ENCODE data around the gene TTLL4.

TTLL4 gene

GRCh38 chr2:218783688-218784087, 73.1 kb downstream of the TTLL4 start:
- H3K4me3 ChIP-seq (ENCODE audit: low read length): peak overlapping the region; percentile 80
- peaks cover 3% of the 10 kb centered on the region for H3K4me1 ChIP-seq (ENCODE audit: control insufficient read depth, insufficient read depth, low read length)
- H3K9ac ChIP-seq (ENCODE audit: low read length): no peak overlapping the region
- no peak overlapping the region for H3K27ac ChIP-seq (ENCODE audit: low read depth, low read length)
- no peaks in the 10 kb centered on the region for H3K27me3 ChIP-seq (ENCODE audit: control insufficient read depth, insufficient read depth, low read length)
- H3K36me3 ChIP-seq (ENCODE audit: control insufficient read depth, insufficient read depth, low read length): no peaks in the 10 kb centered on the region

- no peaks in the 10 kb centered on the region for H3K36me3 ChIP-seq (ENCODE audit: control insufficient read depth, insufficient read depth, low read length)
- H3K27ac ChIP-seq (ENCODE audit: low read depth, low read length): no peak overlapping the region
- no peaks in the 10 kb centered on the region for H3K27me3 ChIP-seq (ENCODE audit: control insufficient read depth, insufficient read depth, low read length)
- H3K4me1 ChIP-seq (ENCODE audit: control insufficient read depth, insufficient read depth, low read length): peaks cover 3% of the 10 kb centered on the region
- H3K9ac ChIP-seq (ENCODE audit: low read length): no peak overlapping the region
- H3K4me3 ChIP-seq (ENCODE audit: low read length): no peak overlapping the region
Measured at GRCh38 chr2:218785103-218785502, 74.5 kb downstream of the TTLL4 start.

GRCh38 chr2:218786133-218786532, 75.5 kb downstream of the TTLL4 start:
- H3K27me3 ChIP-seq (ENCODE audit: control insufficient read depth, insufficient read depth, low read length): no peaks in the 10 kb centered on the region
- no peak overlapping the region for H3K9ac ChIP-seq (ENCODE audit: low read length)
- H3K4me1 ChIP-seq (ENCODE audit: control insufficient read depth, insufficient read depth, low read length): peaks cover 1% of the 10 kb centered on the region
- no peaks in the 10 kb centered on the region for H3K36me3 ChIP-seq (ENCODE audit: control insufficient read depth, insufficient read depth, low read length)
- H3K27ac ChIP-seq (ENCODE audit: low read depth, low read length): no peak overlapping the region
- H3K4me3 ChIP-seq (ENCODE audit: low read length): no peak overlapping the region

DNA sequence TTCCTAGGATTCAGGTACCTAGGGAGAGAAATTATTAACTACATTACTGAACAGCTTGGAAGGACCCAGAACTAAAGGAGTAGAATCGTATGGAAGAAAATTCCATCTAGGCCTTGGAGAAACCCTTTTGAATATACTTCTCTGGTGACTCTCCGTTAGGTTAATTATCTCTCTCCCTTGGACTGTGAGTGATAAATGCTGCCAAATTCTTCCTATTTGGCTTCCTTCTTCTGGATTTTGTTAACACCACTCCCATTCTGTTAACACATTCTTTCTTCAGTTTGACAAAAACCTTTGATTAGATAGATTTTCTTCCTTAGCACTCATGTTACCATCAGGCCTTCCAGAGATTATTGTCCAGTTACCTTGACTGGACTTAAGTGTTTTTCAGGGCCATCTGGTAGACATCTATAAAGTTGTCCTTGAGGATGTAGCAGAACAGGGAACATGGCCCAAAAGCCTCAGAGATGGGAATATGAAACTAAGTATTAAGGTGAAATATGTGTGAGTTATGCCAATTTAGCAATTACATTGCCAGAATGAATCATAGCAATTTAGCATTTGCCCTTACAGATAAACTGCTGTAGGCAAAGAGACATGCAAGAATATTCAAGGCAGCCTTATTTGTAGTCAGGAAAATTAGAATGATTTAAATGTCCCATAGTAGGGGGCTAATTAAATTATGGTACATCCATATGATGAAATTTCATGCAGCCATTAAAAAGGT, 78.1 kb downstream of the TTLL4 start:
- Histone ChIP-seq H3K27ac (ENCODE audit: low read depth, low read length) (no peak overlapping the region), H3K9ac (ENCODE audit: low read length) (no peak overlapping the region), H3K4me3 (ENCODE audit: low read length) (no peak overlapping the region), H3K4me1 (ENCODE audit: control insufficient read depth, insufficient read depth, low read length) (no peaks in the 10 kb centered on the region), H3K36me3 (ENCODE audit: control insufficient read depth, insufficient read depth, low read length) (no peaks in the 10 kb centered on the region), H3K27me3 (ENCODE audit: control insufficient read depth, insufficient read depth, low read length) (no peaks in the 10 kb centered on the region)

DNA sequence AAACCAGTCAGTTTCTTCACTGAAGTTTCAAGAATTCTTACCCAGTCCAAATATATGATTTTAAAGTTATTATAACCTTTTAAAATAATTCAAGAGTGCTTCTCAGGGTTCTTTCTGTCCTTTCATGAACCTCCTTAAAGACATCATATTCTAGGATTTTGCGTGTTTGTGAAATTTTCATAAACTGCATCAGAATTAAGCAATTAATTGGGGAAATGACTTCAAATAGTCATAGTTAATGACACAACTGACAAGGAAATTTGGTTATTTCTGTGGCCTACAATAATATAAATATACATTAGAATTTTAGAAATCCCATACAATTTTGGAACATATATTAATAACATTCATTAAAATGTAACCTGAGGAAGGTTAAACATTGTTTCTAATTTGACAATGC, 81.8 kb downstream of the TTLL4 start:
- Histone ChIP-seq H3K27me3 (ENCODE audit: control insufficient read depth, insufficient read depth, low read length) (no peaks in the 10 kb centered on the region), H3K27ac (ENCODE audit: low read depth, low read length) (no peak overlapping the region), H3K4me3 (ENCODE audit: low read length) (no peak overlapping the region), H3K4me1 (ENCODE audit: control insufficient read depth, insufficient read depth, low read length) (no peaks in the 10 kb centered on the region), H3K36me3 (ENCODE audit: control insufficient read depth, insufficient read depth, low read length) (no peaks in the 10 kb centered on the region), H3K9ac (ENCODE audit: low read length) (no peak overlapping the region)

GRCh38 chr2:218796691-218797090, 86.1 kb downstream of the TTLL4 start:
- H3K4me1 ChIP-seq (ENCODE audit: control insufficient read depth, insufficient read depth, low read length): no peaks in the 10 kb centered on the region
- no peak overlapping the region for H3K9ac ChIP-seq (ENCODE audit: low read length)
- H3K27ac ChIP-seq (ENCODE audit: low read depth, low read length): no peak overlapping the region
- no peaks in the 10 kb centered on the region for H3K27me3 ChIP-seq (ENCODE audit: control insufficient read depth, insufficient read depth, low read length)
- H3K36me3 ChIP-seq (ENCODE audit: control insufficient read depth, insufficient read depth, low read length): no peaks in the 10 kb centered on the region
- no peak overlapping the region for H3K4me3 ChIP-seq (ENCODE audit: low read length)

- no peak overlapping the region for H3K4me3 ChIP-seq (ENCODE audit: low read length)
- no peak overlapping the region for H3K9ac ChIP-seq (ENCODE audit: low read length)
- H3K36me3 ChIP-seq (ENCODE audit: control insufficient read depth, insufficient read depth, low read length): no peaks in the 10 kb centered on the region
- H3K27ac ChIP-seq (ENCODE audit: low read depth, low read length): no peak overlapping the region
- no peaks in the 10 kb centered on the region for H3K4me1 ChIP-seq (ENCODE audit: control insufficient read depth, insufficient read depth, low read length)
- no peaks in the 10 kb centered on the region for H3K27me3 ChIP-seq (ENCODE audit: control insufficient read depth, insufficient read depth, low read length)
Measured at GRCh38 chr2:218798767-218799504, 88.3 kb downstream of the TTLL4 start.

DNA sequence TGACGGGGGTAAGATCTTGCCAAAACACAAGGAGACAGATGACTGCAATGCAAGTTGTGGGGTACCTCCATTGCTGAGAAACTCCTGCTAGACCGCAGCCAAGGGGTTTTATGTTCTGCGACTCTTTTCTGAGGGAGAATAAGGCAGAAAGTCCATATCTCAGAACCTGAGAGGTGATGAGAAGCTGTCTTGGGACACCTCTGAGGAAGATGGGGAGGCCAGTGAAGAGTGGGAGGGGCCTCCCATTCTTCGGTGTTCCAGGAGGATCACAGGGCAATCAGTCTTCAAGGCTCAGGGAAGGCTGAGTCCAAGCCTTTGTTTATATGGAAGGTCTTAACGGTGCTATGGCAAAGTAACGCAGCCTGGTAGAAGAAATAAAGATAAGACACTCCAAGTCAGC, 89.4 kb downstream of the TTLL4 start:
- no peak overlapping the region for H3K9ac ChIP-seq (ENCODE audit: low read length)
- no peaks in the 10 kb centered on the region for H3K36me3 ChIP-seq (ENCODE audit: control insufficient read depth, insufficient read depth, low read length)
- H3K27me3 ChIP-seq (ENCODE audit: control insufficient read depth, insufficient read depth, low read length): no peaks in the 10 kb centered on the region
- no peak overlapping the region for H3K4me3 ChIP-seq (ENCODE audit: low read length)
- no peaks in the 10 kb centered on the region for H3K4me1 ChIP-seq (ENCODE audit: control insufficient read depth, insufficient read depth, low read length)
- H3K27ac ChIP-seq (ENCODE audit: low read depth, low read length): no peak overlapping the region

DNA sequence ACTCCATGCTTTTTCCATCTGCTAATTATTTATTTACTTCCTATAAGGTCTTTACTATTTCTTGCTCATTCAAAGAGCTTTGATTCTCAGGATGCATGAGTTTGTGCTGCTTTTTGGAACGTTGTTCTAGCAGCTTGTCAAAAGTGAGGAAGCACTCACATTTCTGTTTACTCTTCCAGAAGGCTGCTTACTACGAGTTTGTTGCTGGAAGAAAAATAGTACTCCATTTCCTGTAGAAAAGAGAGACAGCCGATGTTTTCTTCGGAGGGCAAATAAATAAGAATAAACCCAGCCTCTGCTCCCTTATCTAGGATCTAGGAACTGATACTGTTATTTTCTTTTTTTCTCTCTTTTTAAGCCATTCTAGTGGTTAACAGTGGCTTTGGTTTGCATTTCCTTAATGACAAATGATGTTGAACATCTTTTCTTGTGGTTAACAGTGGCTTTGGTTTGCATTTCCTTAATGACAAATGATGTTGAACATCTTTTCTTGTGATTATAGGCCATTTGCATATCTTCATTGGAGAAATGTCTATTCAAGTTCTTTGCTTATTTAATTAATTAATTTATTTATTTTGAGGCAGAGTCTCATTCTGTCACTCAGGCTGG, 91.9 kb downstream of the TTLL4 start:
- no peaks in the 10 kb centered on the region for H3K27me3 ChIP-seq (ENCODE audit: control insufficient read depth, insufficient read depth, low read length)
- no peak overlapping the region for H3K4me3 ChIP-seq (ENCODE audit: low read length)
- H3K4me1 ChIP-seq (ENCODE audit: control insufficient read depth, insufficient read depth, low read length): peaks cover 14% of the 10 kb centered on the region
- no peak overlapping the region for H3K9ac ChIP-seq (ENCODE audit: low read length)
- H3K36me3 ChIP-seq (ENCODE audit: control insufficient read depth, insufficient read depth, low read length): no peaks in the 10 kb centered on the region
- H3K27ac ChIP-seq (ENCODE audit: low read depth, low read length): no peak overlapping the region

GRCh38 chr2:218804817-218805216, 94.2 kb downstream of the TTLL4 start:
- Histone ChIP-seq H3K36me3 (ENCODE audit: control insufficient read depth, insufficient read depth, low read length) (no peaks in the 10 kb centered on the region), H3K9ac (ENCODE audit: low read length) (no peak overlapping the region), H3K4me1 (ENCODE audit: control insufficient read depth, insufficient read depth, low read length) (peaks cover 14% of the 10 kb centered on the region), H3K27me3 (ENCODE audit: control insufficient read depth, insufficient read depth, low read length) (no peaks in the 10 kb centered on the region), H3K27ac (ENCODE audit: low read depth, low read length) (peak overlapping the region; percentile 54), H3K4me3 (ENCODE audit: low read length) (no peak overlapping the region)

All from rectal smooth muscle tissue (tissue), 1 donor.